ENCODE data around the gene SOWAHB. TPM values are rescaled to one million over a fixed set of nuclear protein-coding genes. Genes with fewer than 3 reads are reported as not detected.

The SOWAHB gene
- total RNA-seq, 2 experiments from 2014 or later, result not detected

- BruUV-seq (replicated peaks), result no TSS peak
- CTCF ChIA-PET (ENCODE audit: unreplicated experiment), result no interaction called here
These were observed 5.9 kb downstream of the SOWAHB start for GRCh38 chr4:76892001-76892400.

GRCh38 chr4:76886848-76887441 is 11.0 kb downstream of the SOWAHB start:
- Histone ChIP-seq H2AFZ (ENCODE audit: low read length) (no peak overlapping the region), H3K9me3 (ENCODE audit: low read length) (no peaks in the 10 kb centered on the region), H3K27ac (ENCODE audit: low read depth, low read length, poor library complexity, severe bottlenecking) (no peak overlapping the region), H3K4me2 (ENCODE audit: low read length) (no peak overlapping the region), H3K36me3 (ENCODE audit: insufficient read depth, low read length) (no peaks in the 10 kb centered on the region), H3K4me1 (ENCODE audit: insufficient read depth, low read length, poor library complexity, severe bottlenecking) (no peaks in the 10 kb centered on the region), H3K79me2 (ENCODE audit: insufficient read depth, low read depth, low read length) (no peaks in the 10 kb centered on the region), H3K4me3 (ENCODE audit: low read depth, low read length, poor library complexity, severe bottlenecking) (no peak overlapping the region), H4K20me1 (ENCODE audit: insufficient read depth, low read length) (no peaks in the 10 kb centered on the region), H3K9me2 (ENCODE audit: insufficient read depth, low read length) (no peaks in the 10 kb centered on the region)
- CTCF ChIA-PET (ENCODE audit: unreplicated experiment), result no interaction called here
- no TSS peak for BruUV-seq (replicated peaks)
- intact Hi-C loops (cut with micrococcal nuclease; ENCODE audit: unreplicated experiment), result no loop called here
- no peak for DNase-seq (ENCODE audit: low spot score)
- TF ChIP-seq CTCF (conservative IDR thresholded peaks at IDR 0.05; ENCODE audit: low read length), result no peak
- TF ChIP-seq EZH2phosphoT487 (IDR thresholded peaks at IDR 0.05; ENCODE audit: borderline replicate concordance, low read depth, low read length), result no peak
- POLR2A ChIA-PET, result interaction anchor here (1.1 to 1.2 kb wide), 2 partner anchors 13 to 290 kb away, joined by 3 to 4 read pairs; no protein-coding TSS in a partner anchor

More at GRCh38 chr4:76892001-76892400, 5.9 kb downstream of the SOWAHB start:
- TF ChIP-seq CTCF (conservative IDR thresholded peaks at IDR 0.05; ENCODE audit: low read length), result no peak
- no peak for TF ChIP-seq EZH2phosphoT487 (IDR thresholded peaks at IDR 0.05; ENCODE audit: borderline replicate concordance, low read depth, low read length)
- no peaks in the 10 kb centered on the region for H3K9me3 ChIP-seq (ENCODE audit: low read length)
- DNase-seq (ENCODE audit: low spot score), result no peak
- no peak overlapping the region for H2AFZ ChIP-seq (ENCODE audit: low read length)
- H3K79me2 ChIP-seq (ENCODE audit: insufficient read depth, low read depth, low read length), result no peaks in the 10 kb centered on the region
- H3K27ac ChIP-seq (ENCODE audit: low read depth, low read length, poor library complexity, severe bottlenecking), result no peak overlapping the region
- no peaks in the 10 kb centered on the region for H3K4me1 ChIP-seq (ENCODE audit: insufficient read depth, low read length, poor library complexity, severe bottlenecking)
- no peaks in the 10 kb centered on the region for H4K20me1 ChIP-seq (ENCODE audit: insufficient read depth, low read length)
- intact Hi-C loops (cut with micrococcal nuclease; ENCODE audit: unreplicated experiment), result no loop called here
- H3K36me3 ChIP-seq (ENCODE audit: insufficient read depth, low read length), result no peaks in the 10 kb centered on the region
- H3K4me3 ChIP-seq (ENCODE audit: low read depth, low read length, poor library complexity, severe bottlenecking), result no peak overlapping the region
- H3K9me2 ChIP-seq (ENCODE audit: insufficient read depth, low read length), result no peaks in the 10 kb centered on the region
- POLR2A ChIA-PET, result interaction anchor here (0.5 to 1.0 kb wide), 4 partner anchors 11 to 294 kb away, joined by 3 to 4 read pairs (median 3); no protein-coding TSS in a partner anchor
- H3K4me2 ChIP-seq (ENCODE audit: low read length), result no peak overlapping the region

GRCh38 chr4:76886214-76886613 is 11.7 kb downstream of the SOWAHB start:
- Histone ChIP-seq H4K20me1 (ENCODE audit: insufficient read depth, low read length) (no peaks in the 10 kb centered on the region), H3K27ac (ENCODE audit: low read depth, low read length, poor library complexity, severe bottlenecking) (no peak overlapping the region), H3K79me2 (ENCODE audit: insufficient read depth, low read depth, low read length) (no peaks in the 10 kb centered on the region), H3K9me3 (ENCODE audit: low read length) (no peaks in the 10 kb centered on the region), H3K4me1 (ENCODE audit: insufficient read depth, low read length, poor library complexity, severe bottlenecking) (no peaks in the 10 kb centered on the region), H3K4me2 (ENCODE audit: low read length) (no peak overlapping the region), H3K4me3 (ENCODE audit: low read depth, low read length, poor library complexity, severe bottlenecking) (no peak overlapping the region), H3K9me2 (ENCODE audit: insufficient read depth, low read length) (no peaks in the 10 kb centered on the region), H3K36me3 (ENCODE audit: insufficient read depth, low read length) (no peaks in the 10 kb centered on the region), H2AFZ (ENCODE audit: low read length) (no peak overlapping the region)
- ChIA-PET POLR2A (interaction anchor here (0.7 to 1.2 kb wide), 2 partner anchors 13 to 75 kb away, joined by 3 to 4 read pairs; no protein-coding TSS in a partner anchor), CTCF (ENCODE audit: unreplicated experiment) (no interaction called here)
- BruUV-seq (replicated peaks), result no TSS peak
- TF ChIP-seq CTCF (conservative IDR thresholded peaks at IDR 0.05; ENCODE audit: low read length) (no peak), EZH2phosphoT487 (IDR thresholded peaks at IDR 0.05; ENCODE audit: borderline replicate concordance, low read depth, low read length) (no peak)
- DNase-seq (ENCODE audit: low spot score), result no peak
- intact Hi-C loops (cut with micrococcal nuclease; ENCODE audit: unreplicated experiment), result no loop called here

Data from OCI-LY7 (cell line).